GM12865 (cell line): ENCODE results near the gene KIF18B.

Source experiments
- DNase-seq: peaks from one replicate; pipeline ENCODE4 v3.0.0; 2010; ENCODE audit warnings: low read depth
- H3K4me3 ChIP-seq: 2 replicates; pipeline ENCODE4 v1.5.1; 2011; ENCODE audit warnings: mild to moderate bottlenecking, low read depth, low read length, control low read depth
- CTCF ChIP-seq: IDR thresholded peaks from 2 replicates; pipeline ENCODE4 v1.5.1; 2011; ENCODE audit warnings: low read length, control low read depth, low read depth, inconsistent platforms; ENCODE audit not compliant: insufficient read depth; ENCODE audit errors: missing control alignments

Gene KIF18B

DNA sequence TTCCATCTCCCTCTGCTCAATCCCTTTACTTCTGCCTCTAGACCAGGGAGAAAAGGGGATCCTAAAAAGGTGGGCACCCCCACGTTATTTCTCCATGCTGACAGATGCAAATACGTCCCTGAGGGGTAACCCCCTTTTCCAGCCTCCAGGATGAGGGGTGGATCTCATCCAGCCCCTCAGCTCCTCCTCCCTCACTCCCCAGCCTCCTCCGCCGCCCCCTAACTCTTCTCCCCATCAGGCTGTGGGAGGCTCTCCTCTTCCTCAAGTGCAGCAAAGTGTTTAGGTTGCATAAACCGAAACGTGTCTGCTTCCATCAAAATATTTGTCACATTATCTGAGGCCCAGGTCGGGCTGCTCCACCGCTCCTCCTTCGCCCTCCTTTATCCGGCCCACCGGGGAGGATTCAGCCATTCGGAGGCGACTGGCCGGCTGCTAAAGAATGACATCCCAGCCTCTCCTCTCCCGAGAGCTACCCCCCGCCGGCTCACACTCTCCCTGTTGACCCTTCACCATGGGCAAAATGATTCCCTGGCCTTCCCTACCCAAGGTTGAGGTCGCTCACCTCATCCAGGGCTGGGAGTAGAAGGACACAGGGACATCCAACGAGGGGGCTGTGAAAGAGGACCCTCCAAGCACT lies 21.7 kb upstream of the KIF18B start:
- H3K4me3 ChIP-seq, result no peak overlapping the region
- no peak for DNase-seq
- TF ChIP-seq CTCF, result no peak

DNA sequence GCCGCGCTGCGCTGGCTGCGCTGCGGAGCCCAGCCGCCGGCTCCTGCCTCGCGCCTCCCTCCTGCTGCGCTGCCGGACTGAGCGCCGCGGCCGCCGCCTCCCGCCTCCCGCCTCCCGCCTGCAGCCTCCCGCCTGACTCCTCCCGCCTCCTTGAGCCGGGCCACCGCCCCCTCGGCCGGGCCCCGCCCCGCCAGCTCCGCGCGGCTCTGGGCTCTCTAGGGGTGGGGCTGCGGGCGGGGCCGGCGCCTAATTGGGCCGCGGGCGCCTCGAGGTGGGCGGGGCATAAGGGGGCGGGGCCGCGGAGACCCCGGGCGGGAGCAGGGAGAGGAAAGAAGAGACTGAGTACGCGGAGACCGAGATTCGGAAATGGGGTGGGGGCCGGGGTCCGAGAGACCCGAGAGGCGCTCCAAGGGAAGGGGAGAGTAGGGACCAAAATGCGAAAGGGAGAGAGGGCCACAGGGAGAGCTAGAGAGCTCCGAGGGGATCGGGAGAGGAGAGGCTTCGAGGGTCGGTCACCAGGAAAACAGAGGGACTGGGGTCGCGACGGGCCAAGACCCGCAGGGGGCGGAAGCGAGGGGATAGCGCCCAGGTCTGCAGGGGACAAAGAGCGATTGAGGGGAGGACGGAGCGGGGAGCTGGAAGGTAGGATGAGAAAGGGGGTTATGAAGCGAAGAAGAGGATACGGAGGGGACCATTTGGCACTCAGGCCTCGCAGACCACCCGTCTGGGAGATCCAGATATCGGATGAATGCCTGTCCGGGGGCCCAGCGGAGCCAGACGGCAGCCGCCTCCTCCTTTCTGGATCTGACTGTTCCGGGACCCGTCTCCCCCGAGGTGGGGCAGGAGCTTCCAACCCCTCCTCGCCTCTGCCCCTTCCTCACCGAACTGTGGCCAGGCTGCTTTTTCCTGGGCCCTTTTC lies 20.9 kb upstream of the KIF18B start, which contains the start of gene C1QL1:
Gene C1QL1 (minus strand): TSS at position 79 of the 919 bp plus-strand sequence. CDS start 255 bp downstream, outside the sequence.
- no peak for TF ChIP-seq CTCF
- DNase-seq, result peak; percentile 93
- peak within 1 kb of the TSS; percentile 26 for H3K4me3 ChIP-seq

GRCh38 chr17:44967907-44968224 lies 20.3 kb upstream of the KIF18B start:
- TF ChIP-seq CTCF, result no peak
- H3K4me3 ChIP-seq, result no peak overlapping the region
- DNase-seq, result no peak

GRCh38 chr17:44967026-44967906 lies 19.7 kb upstream of the KIF18B start:
- no peak for DNase-seq
- H3K4me3 ChIP-seq, result no peak overlapping the region
- no peak for TF ChIP-seq CTCF

DNA sequence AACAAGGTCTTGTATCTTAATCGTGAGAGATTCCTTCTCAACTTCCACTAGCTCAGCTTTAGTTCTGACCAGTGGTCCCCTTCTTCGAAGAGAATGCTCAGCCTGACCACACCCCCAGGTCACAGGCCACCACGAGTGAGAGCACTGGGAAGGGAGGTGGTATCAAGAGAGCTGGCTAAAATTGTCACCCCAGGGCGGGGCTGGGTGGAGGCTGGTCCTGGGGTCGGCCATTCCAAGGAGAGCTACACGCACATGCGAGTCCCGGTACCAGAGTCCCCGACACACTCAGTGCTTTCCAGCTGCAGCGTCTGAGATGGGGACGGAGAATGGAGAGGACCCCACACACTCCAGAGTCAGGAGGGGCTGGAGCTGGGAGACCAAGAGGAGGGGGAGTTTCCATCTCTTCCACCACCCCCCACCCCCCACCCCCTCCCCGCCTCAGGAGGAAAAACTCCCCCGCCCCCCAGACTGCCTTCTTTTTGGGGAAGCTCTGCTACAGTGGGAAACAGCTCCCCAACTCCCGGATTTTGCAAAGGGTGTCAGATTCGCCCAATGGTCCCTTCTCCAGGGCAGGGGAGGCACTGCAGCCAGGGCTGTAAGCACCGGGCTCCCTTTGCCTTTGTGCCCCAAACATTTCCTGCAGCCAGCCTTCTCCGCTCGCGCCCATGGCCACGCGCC lies 18.9 kb upstream of the KIF18B start:
- no peak for TF ChIP-seq CTCF
- H3K4me3 ChIP-seq, result no peak overlapping the region
- DNase-seq, result no peak
